Measurements from ENCODE around the gene ICAM4.
"Not testable (repeated sequence)": the region's sequence is repeated elsewhere in the genome, so short reads cannot be mapped to it uniquely, and the experiment has no call there.

The ICAM4 gene, protein sequence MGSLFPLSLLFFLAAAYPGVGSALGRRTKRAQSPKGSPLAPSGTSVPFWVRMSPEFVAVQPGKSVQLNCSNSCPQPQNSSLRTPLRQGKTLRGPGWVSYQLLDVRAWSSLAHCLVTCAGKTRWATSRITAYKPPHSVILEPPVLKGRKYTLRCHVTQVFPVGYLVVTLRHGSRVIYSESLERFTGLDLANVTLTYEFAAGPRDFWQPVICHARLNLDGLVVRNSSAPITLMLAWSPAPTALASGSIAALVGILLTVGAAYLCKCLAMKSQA

DNA sequence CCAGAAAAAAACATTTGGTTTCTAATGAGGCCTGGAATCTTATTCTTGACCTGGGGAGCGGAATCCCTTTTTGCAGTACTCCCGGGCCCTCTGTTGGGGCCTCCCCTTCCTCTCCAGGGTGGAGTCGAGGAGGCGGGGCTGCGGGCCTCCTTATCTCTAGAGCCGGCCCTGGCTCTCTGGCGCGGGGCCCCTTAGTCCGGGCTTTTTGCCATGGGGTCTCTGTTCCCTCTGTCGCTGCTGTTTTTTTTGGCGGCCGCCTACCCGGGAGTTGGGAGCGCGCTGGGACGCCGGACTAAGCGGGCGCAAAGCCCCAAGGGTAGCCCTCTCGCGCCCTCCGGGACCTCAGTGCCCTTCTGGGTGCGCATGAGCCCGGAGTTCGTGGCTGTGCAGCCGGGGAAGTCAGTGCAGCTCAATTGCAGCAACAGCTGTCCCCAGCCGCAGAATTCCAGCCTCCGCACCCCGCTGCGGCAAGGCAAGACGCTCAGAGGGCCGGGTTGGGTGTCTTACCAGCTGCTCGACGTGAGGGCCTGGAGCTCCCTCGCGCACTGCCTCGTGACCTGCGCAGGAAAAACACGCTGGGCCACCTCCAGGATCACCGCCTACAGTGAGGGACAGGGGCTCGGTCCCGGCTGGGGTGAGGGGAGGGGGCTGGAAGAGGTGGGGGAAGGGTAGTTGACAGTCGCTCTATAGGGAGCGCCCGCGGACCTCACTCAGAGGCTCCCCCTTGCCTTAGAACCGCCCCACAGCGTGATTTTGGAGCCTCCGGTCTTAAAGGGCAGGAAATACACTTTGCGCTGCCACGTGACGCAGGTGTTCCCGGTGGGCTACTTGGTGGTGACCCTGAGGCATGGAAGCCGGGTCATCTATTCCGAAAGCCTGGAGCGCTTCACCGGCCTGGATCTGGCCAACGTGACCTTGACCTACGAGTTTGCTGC lies at the start of gene ICAM4:
Gene ICAM4, plus strand, starts transcription at position 153 of the 935 bp plus-strand sequence. Its CDS starts 58 bp downstream, at position 211.
- no peak for DNase-seq (ENCODE audit: low read depth in 1 of 2, low spot score in 1 of 2)

DNA sequence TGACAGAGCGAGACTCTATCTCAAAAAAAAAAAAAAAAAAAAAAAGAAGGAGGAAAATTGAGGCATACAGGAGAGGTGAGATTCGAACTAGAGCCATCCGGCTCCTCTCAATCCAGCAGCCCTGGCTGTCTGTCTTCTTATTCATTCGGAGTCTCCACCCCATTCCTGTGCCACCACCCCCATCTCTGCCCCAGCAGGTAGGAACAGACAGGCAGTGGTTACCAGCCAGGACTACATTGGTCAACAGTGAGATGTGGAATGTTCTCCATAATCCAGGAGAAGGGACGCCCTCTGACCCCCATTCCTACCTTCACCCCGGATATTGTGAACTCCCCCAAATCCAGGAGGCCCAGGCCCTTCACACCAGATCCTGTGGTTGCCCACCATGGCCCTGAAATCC lies 49.1 kb upstream of the ICAM4 start:
- no peak for DNase-seq (ENCODE audit: low read depth in 1 of 2, low spot score in 1 of 2)

DNA sequence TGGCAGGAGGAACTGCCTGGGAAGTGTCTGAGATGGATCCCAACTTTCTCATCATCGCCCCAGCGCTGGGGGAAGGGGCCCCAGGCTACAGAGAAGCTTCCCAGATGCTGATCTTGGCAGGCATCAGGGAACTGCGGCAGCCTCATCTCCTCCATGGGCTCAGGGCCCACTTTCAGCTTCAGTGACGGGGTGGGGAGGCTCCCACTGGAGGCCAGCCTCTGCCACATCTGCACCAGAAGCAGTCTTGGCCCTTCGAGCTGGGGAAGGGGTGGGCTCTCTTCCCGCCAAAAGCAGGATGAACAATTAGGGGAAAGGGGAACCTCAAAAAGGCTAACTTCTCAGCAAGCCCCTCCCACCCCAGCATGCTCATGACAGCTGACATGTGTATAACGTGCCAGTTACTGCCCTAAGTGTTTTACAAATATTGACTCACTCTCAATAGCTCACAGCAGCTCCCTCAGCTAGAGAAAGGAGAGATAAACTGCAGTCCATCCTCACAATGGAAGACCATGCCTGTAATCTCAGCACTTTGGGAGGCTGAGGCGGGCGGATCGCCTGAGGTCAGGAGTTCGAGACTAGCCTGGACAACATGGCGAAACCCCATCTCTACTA lies 48.5 kb upstream of the ICAM4 start:
- DNase-seq (ENCODE audit: low read depth in 1 of 2, low spot score in 1 of 2), result no peak

DNA sequence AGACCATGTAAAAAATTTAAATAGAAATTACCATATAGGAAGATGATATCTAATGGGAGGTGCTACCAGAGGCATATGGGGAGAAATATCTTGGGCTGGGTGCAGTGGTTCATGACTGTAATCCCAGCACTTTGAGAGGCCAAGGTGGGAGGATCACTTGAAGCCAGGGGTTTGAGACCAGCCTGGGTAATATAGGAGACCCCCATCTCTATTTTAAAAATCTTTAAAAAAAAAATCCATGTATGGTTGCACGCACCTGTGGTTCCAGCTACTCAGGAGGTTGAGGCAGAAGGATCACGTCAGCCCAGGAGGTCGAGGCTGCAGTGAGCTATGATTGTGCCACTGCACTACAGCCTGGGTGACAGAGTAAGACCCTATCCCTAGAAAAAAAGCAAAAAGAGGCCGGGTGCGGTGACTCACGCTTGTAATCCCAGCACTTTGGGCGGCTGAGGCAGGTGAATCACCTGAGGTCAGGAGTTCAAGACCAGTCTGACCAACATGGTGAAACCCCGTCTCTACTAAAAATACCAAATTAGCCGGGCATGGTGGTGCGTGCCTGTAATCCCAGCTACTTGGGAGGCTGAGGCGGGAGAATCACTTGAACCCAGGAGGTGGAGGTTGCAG lies 44.8 kb upstream of the ICAM4 start:
- DNase-seq (ENCODE audit: low read depth in 1 of 2, low spot score in 1 of 2), result not testable (repeated sequence)

DNA sequence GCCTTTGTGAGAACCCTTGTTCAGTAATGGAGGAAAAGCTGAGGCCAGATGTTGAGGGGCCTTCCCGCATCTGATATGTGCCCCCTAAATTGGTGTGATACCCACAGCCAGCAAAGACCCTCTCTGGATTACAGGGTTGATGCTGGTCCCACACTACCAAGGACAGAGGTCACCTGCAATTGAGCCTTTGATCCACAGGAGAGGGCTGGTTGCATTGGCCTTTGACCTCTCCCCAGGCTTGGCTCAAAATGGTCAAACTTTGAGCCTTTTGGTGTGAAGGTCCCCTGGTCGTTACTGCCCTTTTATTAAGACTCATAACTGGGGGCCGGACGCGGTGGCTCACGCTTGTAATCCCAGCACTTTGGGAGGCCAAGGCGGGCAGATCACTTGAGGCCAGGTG lies 43.1 kb upstream of the ICAM4 start:
- DNase-seq (ENCODE audit: low read depth in 1 of 2, low spot score in 1 of 2), result no peak

DNA sequence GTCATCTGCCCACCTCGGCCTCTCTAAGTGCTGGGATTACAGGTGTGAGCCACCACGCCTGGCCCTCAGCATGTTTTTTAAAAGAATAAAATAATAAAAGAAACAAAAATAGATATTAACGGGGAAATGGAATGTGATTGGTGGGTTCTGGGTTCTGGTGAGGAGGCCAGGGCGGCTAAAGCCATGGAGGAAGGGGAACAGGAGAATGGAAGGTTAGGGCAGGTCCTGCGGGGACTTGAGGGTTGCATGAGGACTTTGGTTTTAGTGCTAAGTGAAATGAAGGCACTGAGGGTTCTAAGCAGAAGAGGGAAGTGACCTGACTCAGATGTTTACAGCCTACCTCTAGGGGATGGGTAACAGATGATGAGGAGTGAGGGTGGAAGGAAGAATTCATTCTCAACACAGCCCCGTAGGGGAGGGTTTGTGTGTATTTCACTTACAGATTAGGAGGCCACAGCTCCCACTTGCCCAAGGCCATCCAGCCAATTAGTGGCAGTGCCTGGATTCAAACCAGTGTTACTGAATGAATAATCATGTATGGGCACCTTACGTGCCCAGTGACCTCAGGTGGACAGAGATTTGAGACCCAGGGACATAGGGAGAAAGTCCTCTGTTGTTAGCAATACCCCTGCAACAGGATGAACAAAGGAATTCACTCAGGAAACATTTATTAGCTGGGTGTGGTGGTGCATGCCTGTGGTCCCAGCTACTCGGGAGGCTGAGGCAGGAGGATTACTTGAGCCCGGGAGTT lies 41.4 kb upstream of the ICAM4 start:
- DNase-seq (ENCODE audit: low read depth in 1 of 2, low spot score in 1 of 2), result no peak

DNA sequence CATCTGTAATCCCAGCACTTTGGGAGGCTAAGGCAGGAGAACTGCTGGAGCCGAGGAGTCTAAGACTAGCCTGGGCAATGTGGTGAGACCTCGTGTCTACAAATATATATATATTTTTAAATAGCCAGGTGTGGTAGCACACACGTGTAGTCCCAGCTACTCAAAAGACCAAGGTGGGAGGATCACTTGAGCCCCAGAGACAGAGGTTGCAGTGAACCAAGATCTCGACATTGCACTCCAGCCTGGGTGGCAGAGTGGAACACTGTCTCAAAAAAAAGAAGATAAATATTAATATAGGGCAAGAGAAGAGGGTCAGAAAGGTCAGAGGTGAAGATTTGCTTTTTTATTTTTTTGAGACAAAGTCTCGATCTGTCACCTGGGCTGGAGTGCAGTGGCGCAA lies 40.2 kb upstream of the ICAM4 start:
- DNase-seq (ENCODE audit: low read depth in 1 of 2, low spot score in 1 of 2), result no peak

DNA sequence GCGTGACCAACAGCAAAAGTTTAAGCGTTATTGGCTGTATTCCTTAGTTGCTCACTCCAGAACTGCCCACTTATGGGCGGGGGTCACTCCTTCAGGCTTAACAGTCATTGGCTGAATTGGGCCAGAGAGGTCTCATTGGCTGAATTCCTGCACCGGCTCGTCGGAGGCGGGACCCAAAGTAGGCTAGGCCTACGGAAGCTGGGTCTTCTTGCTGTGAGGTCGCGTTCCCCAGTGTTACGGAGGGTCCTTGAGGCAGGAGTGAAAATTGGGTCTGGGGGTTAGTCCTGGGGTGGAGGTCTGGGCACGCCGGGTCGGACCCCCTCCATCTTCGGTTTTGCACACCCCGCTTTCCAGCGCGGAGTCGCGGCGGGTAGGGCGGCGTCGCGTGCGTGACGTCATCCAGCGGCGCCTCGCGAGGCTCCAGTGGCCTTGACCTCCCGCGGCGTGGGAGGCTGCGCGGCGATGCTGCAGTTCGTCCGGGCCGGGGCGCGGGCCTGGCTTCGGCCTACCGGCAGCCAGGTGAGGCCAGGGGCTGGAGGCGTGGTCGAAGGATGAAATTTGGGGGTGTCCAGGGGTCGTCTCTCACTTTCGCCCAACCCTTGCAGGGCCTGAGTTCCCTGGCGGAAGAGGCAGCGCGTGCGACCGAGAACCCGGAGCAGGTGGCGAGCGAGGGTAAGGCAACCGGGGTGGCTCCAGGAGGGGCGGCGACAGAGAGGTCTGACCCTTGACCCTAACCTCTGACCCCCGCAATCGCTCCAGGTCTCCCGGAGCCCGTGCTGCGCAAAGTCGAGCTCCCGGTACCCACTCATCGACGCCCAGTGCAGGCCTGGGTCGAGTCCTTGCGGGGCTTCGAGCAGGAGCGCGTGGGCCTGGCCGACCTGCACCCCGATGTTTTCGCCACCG lies 34.7 kb upstream of the ICAM4 start, which contains the start of gene MRPL4:
Gene MRPL4, plus strand, starts transcription at position 423 of the 903 bp plus-strand sequence. Its CDS starts 40 bp downstream, at position 463.
- peak; percentile 92 to 95 for DNase-seq (ENCODE audit: low read depth in 1 of 2, low spot score in 1 of 2)

DNA sequence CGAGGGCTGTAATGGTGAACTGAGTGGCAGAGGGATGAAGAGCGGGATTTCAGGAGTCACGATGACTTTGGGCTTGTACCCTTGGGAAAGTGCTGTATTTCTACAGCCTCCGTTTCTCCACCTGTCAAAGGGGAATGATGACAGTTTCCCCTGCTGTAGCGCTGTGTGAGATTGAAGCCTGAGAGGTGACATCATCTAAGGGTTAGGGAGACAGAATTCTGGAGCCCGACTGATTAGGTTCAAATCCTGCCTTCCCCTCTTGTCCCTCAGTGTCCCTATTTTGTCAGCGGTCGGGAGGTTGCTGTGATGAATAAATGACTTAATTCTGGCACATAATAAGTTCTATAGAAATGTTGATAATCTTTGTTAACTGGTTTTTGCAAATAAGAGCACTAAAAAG lies 34.0 kb upstream of the ICAM4 start:
- no peak for DNase-seq (ENCODE audit: low read depth in 1 of 2, low spot score in 1 of 2)

DNA sequence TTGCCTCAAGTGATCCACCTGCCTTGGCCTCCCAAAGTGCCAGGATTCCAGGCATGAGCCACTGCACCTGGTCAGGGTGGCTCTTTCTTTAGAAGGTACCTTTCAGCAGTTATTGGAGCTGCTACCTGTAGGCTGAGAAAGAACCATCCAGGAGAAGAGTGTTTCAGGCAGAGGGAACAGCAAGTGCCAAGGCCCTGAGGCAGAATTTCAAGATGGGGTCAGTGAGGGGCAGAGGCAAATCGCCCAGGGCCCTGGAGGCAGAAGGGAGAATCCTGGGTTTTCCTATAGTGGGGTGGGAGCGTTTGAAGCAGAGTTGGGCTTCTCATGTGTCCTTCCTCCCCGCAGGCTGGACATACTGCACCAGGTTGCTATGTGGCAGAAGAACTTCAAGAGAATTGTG lies 32.5 kb upstream of the ICAM4 start:
- no peak for DNase-seq (ENCODE audit: low read depth in 1 of 2, low spot score in 1 of 2)

DNA sequence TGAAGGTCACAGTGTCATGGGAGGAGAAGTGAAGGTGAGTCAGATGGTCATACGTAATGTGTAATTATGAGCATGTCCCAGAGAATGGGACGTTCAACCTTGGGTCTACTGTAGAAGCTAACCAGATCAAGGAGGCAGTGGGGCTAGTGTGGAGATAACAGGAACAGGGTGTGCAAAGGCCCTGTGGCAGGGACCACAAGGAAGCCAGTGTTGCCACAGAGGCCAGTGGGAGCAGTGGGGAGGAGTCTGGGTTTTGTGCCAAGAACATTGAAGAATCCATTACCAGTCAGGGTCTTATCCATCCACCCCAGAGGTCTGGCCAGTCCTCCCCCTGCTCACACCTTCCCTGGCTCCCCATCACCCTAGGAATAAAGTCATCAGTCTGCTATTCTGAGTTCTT lies 31.4 kb upstream of the ICAM4 start:
- no peak for DNase-seq (ENCODE audit: low read depth in 1 of 2, low spot score in 1 of 2)

DNA sequence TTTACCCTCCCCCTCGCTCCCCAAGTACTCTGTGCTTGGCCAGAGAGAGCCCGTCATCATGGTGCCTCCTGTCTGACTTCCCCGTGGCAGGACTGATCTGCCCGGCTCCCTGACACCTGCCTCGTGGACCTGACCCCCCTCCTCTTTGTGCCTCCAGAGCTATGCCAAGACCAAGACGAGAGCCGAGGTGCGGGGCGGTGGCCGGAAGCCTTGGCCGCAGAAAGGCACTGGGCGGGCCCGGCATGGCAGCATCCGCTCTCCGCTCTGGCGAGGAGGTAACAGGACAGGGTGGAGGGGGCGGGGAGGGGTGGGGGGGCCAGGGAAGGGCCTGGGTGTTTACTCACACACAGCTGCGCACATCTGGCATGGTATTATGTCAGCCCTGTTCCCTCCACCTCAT lies 30.2 kb upstream of the ICAM4 start:
- no peak for DNase-seq (ENCODE audit: low read depth in 1 of 2, low spot score in 1 of 2)

DNA sequence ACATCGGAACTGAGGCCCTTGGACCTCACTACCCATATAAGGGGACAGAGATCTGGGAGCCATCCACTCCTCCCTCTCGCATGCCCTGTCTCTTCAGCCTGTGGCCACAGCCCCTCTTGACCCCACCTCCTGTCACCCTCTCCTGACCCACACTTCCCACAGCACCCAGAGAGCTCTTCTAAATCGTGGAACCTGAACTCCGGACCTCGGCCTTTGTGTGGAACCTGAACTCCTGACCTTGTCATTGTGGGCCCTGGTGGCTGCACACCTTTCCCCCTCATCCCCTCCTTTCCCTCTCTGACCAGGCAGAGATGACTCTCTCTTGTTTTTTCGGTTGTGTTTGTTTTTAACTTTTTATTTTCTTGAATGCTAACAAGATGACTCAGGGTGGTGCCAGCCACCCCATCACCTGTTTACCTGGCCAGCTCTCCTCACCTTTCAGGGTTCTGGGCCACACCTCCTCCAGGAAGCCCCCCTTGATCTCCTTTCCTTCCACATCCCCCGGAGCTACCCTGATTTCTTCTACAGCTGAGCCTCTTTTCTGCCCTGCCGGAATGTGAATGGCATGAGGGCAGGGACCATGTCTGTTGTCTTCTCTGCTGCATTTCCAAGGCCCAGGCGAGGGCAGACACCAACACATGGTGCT lies 29.7 kb upstream of the ICAM4 start:
- DNase-seq (ENCODE audit: low read depth in 1 of 2, low spot score in 1 of 2), result no peak

DNA sequence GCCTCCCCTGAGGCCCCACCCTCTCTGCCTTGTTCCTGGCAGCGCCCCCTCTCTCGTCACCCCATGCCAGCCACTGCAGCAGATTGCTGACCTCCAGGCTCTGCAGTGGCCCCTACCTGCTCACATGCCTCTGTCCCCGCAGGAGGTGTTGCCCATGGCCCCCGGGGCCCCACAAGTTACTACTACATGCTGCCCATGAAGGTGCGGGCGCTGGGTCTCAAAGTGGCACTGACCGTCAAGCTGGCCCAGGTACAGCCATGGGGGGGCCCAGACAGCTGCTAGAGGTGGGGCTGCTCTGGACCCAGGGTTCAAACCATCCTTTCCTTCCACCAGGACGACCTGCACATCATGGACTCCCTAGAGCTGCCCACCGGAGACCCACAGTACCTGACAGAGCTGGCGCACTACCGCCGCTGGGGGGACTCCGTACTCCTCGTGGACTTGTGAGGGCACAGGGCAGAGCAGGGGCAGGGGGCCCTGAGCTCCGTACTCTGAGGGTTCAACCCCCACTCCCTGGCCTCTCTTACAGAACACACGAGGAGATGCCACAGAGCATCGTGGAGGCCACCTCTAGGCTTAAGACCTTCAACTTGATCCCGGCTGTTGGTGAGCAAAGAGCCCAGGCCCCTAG lies 28.6 kb upstream of the ICAM4 start:
- DNase-seq (ENCODE audit: low read depth in 1 of 2, low spot score in 1 of 2), result no peak

DNA sequence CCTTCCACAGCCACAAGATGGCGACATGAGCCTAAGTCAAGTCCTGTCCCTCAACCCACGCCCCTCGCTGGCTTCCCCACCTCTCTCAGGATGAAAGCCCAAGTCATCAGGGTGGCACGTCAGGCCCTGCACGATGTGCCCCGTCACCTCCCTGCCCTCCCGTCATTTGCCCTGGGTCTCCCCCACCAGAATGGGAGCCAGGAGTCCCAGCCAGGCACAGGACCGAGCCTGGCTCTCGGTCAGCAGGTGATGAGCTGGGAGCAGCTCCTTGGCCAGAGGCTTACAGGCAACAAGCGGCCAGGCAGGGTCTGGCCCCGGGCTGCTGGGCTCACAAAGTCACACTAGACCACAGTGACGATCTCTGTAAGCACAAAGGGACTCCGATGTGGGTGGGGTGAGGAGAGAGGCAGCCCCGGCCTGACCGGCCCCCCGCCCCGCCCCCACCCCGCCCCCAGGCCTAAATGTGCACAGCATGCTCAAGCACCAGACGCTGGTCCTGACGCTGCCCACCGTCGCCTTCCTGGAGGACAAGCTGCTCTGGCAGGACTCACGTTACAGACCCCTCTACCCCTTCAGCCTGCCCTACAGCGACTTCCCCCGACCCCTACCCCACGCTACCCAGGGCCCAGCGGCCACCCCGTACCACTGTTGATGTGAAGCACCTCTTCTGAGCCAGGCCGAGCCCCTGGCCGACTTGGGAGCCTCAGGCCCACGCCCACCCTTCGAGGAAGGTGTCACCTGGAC lies 27.4 kb upstream of the ICAM4 start:
- DNase-seq (ENCODE audit: low read depth in 1 of 2, low spot score in 1 of 2), result peak; percentile 79 to 87

DNA sequence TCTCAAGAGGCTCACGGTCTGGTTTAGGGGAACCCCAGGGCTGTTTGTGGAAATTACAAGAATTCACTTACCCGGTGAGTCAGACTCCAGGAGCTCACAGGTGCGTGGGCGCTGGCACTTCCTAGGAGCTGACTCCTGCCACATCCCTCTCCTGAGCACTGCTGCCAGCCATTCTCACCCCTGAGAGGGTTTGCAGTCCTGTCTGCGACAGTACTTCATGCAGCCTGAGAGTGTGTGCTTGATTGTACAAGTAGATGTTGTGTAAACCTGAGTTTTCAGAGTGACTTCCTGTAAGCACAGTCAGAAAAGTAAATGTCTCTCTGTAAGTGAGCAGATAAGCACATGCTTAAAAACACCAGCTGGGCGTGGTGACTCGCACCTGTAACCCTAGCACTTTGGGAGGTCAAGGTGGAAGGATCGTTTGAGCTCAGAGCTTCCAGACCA lies 26.6 kb upstream of the ICAM4 start:
- DNase-seq (ENCODE audit: low read depth in 1 of 2, low spot score in 1 of 2), result peak; percentile 42 to 59

DNA sequence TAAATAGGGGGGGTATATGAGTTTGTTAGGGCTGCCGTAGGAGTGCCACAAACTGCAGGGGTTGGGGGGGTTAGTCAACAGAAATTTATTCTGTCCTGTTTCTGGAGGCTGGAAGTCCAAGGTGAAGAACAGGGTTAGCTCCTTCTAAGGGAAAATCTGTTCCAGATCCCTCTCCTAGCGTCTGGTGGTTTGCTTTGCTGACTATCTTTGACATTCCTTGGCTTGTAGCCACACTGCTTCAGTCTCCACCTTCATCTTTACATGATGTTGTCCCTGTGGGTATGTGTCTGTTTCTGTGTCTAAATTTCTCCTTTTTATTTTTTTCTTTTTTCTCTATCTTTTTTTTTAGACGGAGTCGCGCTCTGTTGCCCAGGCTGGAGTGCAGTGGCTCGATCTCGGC lies 24.0 kb upstream of the ICAM4 start:
- DNase-seq (ENCODE audit: low read depth in 1 of 2, low spot score in 1 of 2), result no peak

DNA sequence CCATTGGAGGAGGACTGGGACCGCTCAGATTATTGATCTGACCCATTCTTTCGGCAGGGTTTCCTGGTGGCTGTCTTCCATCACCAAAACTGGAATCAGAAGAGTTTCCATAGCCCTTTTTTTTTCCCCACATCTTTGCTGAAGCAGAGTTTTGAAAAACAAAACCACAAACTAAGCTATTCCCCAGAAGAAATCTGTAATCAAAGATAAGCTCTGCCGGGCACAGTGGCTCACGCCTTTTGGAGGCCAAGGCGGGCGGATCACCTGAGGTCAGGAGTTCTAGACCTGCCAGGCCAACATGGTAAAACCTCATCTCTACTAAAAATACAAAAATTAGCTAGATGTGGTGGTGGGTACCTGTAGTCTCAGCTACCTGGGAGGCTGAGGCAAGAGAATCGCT lies 20.0 kb upstream of the ICAM4 start:
- DNase-seq (ENCODE audit: low read depth in 1 of 2, low spot score in 1 of 2), result no peak

Measured in activated CD4-positive, alpha-beta T cell treated with anti-CD3 and anti-CD28 coated beads, Interleukin-2, amount 50 U/mL, for 24 hours (primary cell).